ENCODE results near the gene CA10. TPM values are rescaled to one million over a fixed set of nuclear protein-coding genes. Genes with fewer than 3 reads are reported as not detected.

The CA10 gene
- total RNA-seq, 1 experiment from 2014 or later: not detected

DNA sequence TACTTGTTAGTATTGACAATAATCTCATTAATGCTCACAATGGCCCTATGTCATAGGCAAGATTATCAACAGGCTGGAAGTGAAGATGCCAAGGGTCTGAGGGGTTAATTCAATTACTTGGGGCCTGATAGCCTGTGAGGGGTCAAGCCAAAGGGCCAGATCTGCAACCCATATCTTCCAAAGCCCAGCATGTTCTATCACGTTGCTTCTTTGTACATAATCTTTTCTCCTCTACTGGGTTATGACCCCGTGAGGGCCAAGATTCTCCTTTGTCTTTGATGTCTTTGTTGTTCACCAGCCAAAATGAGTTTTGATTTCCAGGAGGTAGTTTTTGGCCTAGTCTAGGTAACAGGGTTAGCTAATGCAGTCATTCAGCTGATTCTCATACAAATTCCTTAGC lies 551.0 kb downstream of the CA10 start:
- BruUV-seq (replicated peaks): no TSS peak
- Mint-ChIP-seq H3K36me3 (ENCODE audit: insufficient read depth, unreplicated experiment) (no peaks in the 10 kb centered on the region), H3K9me3 (ENCODE audit: low read depth, unreplicated experiment) (no peaks in the 10 kb centered on the region), H3K27ac (ENCODE audit: unreplicated experiment) (no peak overlapping the region), H3K27me3 (ENCODE audit: unreplicated experiment) (peaks cover 88% of the 10 kb centered on the region), H3K4me1 (ENCODE audit: low read depth, unreplicated experiment) (no peaks in the 10 kb centered on the region), H3K4me3 (ENCODE audit: low read depth, unreplicated experiment) (no peak overlapping the region)
- CTCF ChIA-PET: no interaction called here
- TF ChIP-seq, protein P1, sequence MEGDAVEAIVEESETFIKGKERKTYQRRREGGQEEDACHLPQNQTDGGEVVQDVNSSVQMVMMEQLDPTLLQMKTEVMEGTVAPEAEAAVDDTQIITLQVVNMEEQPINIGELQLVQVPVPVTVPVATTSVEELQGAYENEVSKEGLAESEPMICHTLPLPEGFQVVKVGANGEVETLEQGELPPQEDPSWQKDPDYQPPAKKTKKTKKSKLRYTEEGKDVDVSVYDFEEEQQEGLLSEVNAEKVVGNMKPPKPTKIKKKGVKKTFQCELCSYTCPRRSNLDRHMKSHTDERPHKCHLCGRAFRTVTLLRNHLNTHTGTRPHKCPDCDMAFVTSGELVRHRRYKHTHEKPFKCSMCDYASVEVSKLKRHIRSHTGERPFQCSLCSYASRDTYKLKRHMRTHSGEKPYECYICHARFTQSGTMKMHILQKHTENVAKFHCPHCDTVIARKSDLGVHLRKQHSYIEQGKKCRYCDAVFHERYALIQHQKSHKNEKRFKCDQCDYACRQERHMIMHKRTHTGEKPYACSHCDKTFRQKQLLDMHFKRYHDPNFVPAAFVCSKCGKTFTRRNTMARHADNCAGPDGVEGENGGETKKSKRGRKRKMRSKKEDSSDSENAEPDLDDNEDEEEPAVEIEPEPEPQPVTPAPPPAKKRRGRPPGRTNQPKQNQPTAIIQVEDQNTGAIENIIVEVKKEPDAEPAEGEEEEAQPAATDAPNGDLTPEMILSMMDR (IDR thresholded peaks at IDR 0.05; ENCODE audit: unreplicated experiment): no peak
- no peak for DNase-seq
- intact Hi-C loops (cut with micrococcal nuclease; ENCODE audit: unreplicated experiment): no loop called here

DNA sequence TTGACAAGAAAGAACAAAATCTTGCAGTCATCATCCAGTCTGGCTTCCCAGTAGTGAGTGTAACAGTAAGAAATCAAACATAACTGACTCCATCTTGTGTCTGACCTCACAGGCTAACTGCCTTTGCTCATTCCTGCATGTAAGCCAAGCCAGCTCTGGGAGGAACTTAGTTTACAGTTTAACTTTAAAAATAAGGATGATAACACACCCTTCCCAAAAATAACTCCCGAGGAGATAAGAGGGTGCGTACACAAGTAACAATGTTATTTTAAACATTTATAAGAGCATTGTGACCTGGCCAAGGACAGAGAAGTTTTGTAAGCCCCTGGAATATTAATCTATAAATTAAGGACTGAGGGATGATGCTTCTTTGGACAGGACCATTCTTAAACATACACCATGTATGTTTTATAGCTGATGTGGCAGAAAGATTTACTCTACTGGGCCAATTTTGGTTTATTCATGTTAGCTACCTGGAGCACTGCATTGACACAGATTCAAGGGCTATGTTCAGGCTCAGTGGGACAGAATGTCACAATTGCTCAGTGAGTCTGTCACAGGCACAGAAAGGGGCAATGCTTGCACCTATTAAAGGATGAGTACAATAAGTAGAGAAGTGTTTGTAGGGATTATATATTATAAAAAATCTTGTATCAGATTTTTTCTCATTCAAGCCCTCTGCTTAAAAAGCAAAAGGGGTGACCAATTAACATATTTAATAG lies 554.1 kb downstream of the CA10 start:
- Mint-ChIP-seq H3K9me3 (ENCODE audit: low read depth, unreplicated experiment) (no peaks in the 10 kb centered on the region), H3K27me3 (ENCODE audit: unreplicated experiment) (peaks cover 100% of the 10 kb centered on the region), H3K4me3 (ENCODE audit: low read depth, unreplicated experiment) (no peak overlapping the region), H3K36me3 (ENCODE audit: insufficient read depth, unreplicated experiment) (no peaks in the 10 kb centered on the region), H3K4me1 (ENCODE audit: low read depth, unreplicated experiment) (no peaks in the 10 kb centered on the region), H3K27ac (ENCODE audit: unreplicated experiment) (no peak overlapping the region)
- DNase-seq: no peak
- CTCF ChIA-PET: no interaction called here
- TF ChIP-seq, protein P1 (IDR thresholded peaks at IDR 0.05; ENCODE audit: unreplicated experiment): no peak
- no TSS peak for BruUV-seq (replicated peaks)
- intact Hi-C loops (cut with micrococcal nuclease; ENCODE audit: unreplicated experiment): no loop called here

DNA sequence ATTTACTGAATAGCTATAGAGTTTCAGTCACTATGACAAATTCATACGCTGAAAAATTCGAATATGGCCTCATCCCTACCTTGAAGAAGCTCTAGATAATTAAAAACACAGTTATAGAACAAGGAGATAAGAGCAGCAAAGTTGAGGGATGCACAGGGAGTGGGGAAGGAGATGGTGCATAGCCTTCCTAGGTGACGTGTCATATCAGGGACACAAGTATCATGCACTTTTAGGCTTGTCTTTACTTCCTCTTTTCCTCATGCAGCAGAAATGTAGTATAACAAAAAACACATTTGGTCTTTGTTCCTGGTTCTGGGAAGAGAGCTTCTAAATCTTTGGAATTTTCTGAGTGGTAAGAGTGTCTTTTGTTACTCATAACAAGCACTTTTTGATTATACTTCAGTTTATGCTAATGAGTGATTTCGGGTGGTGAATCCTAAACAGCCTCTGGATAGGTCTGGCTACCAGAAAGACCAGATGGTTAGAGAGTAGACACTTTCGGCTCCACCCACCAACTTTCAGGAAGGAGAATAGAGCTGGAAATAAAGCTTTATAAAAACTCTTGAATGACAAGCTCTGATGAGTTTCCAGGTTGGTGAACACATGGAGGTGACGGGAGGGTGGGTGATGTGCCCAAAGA lies 556.8 kb downstream of the CA10 start:
- Mint-ChIP-seq H3K27me3 (ENCODE audit: unreplicated experiment) (peaks cover 99% of the 10 kb centered on the region), H3K4me3 (ENCODE audit: low read depth, unreplicated experiment) (no peak overlapping the region), H3K4me1 (ENCODE audit: low read depth, unreplicated experiment) (no peaks in the 10 kb centered on the region), H3K27ac (ENCODE audit: unreplicated experiment) (no peak overlapping the region), H3K36me3 (ENCODE audit: insufficient read depth, unreplicated experiment) (no peaks in the 10 kb centered on the region), H3K9me3 (ENCODE audit: low read depth, unreplicated experiment) (no peaks in the 10 kb centered on the region)
- BruUV-seq (replicated peaks): no TSS peak
- CTCF ChIA-PET: no interaction called here
- TF ChIP-seq, protein P1 (IDR thresholded peaks at IDR 0.05; ENCODE audit: unreplicated experiment): no peak
- no peak for DNase-seq
- intact Hi-C loops (cut with micrococcal nuclease; ENCODE audit: unreplicated experiment): no loop called here

DNA sequence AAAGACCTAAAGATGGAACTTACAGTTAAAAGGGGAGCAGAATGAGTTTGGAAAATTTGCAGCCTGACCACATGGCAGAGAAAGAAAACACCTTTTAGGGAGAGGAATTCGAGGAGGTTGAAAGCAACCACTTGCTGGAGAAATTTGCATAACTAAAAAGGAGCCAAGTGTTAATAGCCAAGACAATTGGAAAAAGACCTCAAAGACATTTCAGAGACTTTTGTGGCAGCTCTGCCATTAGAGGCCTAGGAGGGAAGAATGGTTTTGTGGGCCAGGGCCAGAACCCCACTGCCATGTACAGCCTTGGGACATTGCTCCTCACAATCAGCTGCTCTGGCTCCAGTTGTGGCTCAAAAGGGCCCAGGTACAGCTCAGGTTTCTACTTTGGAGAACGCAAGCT lies 559.7 kb downstream of the CA10 start:
- BruUV-seq (replicated peaks): no TSS peak
- TF ChIP-seq, protein P1 (IDR thresholded peaks at IDR 0.05; ENCODE audit: unreplicated experiment): no peak
- CTCF ChIA-PET: interaction anchor here (1.1 kb wide), 1 partner anchor 349 kb away, joined by 4 read pairs; no protein-coding TSS in a partner anchor
- Mint-ChIP-seq H3K4me3 (ENCODE audit: low read depth, unreplicated experiment) (no peak overlapping the region), H3K27me3 (ENCODE audit: unreplicated experiment) (peaks cover 89% of the 10 kb centered on the region), H3K36me3 (ENCODE audit: insufficient read depth, unreplicated experiment) (no peaks in the 10 kb centered on the region), H3K4me1 (ENCODE audit: low read depth, unreplicated experiment) (no peaks in the 10 kb centered on the region), H3K27ac (ENCODE audit: unreplicated experiment) (no peak overlapping the region), H3K9me3 (ENCODE audit: low read depth, unreplicated experiment) (no peaks in the 10 kb centered on the region)
- intact Hi-C loops (cut with micrococcal nuclease; ENCODE audit: unreplicated experiment): no loop called here
- DNase-seq: no peak

Measured in Calu3 (cell line).